NCI-H774 (cell line): ENCODE measurements around the gene PKP4.
"Not testable (repeated sequence)": the region's sequence is repeated elsewhere in the genome, so short reads cannot be mapped to it uniquely, and the experiment has no call there.

Experiments used
- DNase-seq: peaks from one replicate; lab custom pipeline; 2025; lab: John Stamatoyannopoulos, UW

Gene PKP4

GRCh38 chr2:158473300-158473699 is 16.5 kb downstream of the PKP4 start:
- DNase-seq, result not testable (repeated sequence)

- DNase-seq, result no peak
These were observed 17.1 kb downstream of the PKP4 start for GRCh38 chr2:158473719-158474392.

- not testable (repeated sequence) for DNase-seq
These were observed 17.8 kb downstream of the PKP4 start for GRCh38 chr2:158474526-158475011.

- DNase-seq, result no peak
These were observed 20.4 kb downstream of the PKP4 start for GRCh38 chr2:158477202-158477601.

GRCh38 chr2:158478237-158478636 is 21.5 kb downstream of the PKP4 start:
- no peak for DNase-seq

GRCh38 chr2:158478816-158479215 is 22.1 kb downstream of the PKP4 start:
- DNase-seq, result no peak

GRCh38 chr2:158481116-158481515 is 24.4 kb downstream of the PKP4 start:
- no peak for DNase-seq

- DNase-seq, result no peak
These were observed 25.8 kb downstream of the PKP4 start for GRCh38 chr2:158482594-158482993.

GRCh38 chr2:158484892-158485556 is 28.3 kb downstream of the PKP4 start:
- no peak for DNase-seq

GRCh38 chr2:158486150-158486969 is 29.6 kb downstream of the PKP4 start:
- no peak for DNase-seq

GRCh38 chr2:158486970-158487325 is 30.2 kb downstream of the PKP4 start:
- DNase-seq, result no peak

GRCh38 chr2:158487419-158487818 is 30.7 kb downstream of the PKP4 start:
- no peak for DNase-seq

- DNase-seq, result no peak
These were observed 31.9 kb downstream of the PKP4 start for GRCh38 chr2:158488442-158489216.

- no peak for DNase-seq
These were observed 32.8 kb downstream of the PKP4 start for GRCh38 chr2:158489366-158490112.

- DNase-seq, result no peak
These were observed 34.3 kb downstream of the PKP4 start for GRCh38 chr2:158491072-158491471.

- no peak for DNase-seq
These were observed 36.7 kb downstream of the PKP4 start for GRCh38 chr2:158493458-158493857.

- DNase-seq, result no peak
These were observed 38.4 kb downstream of the PKP4 start for GRCh38 chr2:158495175-158495574.

GRCh38 chr2:158496986-158497385 is 40.2 kb downstream of the PKP4 start:
- no peak for DNase-seq

GRCh38 chr2:158497486-158497885 is 40.7 kb downstream of the PKP4 start:
- no peak for DNase-seq

- no peak for DNase-seq
These were observed 41.4 kb downstream of the PKP4 start for GRCh38 chr2:158498043-158498748.

- DNase-seq, result no peak
These were observed 42.0 kb downstream of the PKP4 start for GRCh38 chr2:158498749-158499136.
